Gastroesophageal sphincter (tissue), 4 donors: Measurements from ENCODE around the gene MKLN1. TPM values are rescaled to one million over a fixed set of nuclear protein-coding genes. Genes with fewer than 3 reads are reported as not detected.

Experiments used
- ATAC-seq: fragments of 150-250 bp; one replicate; pipeline ENCODE4 v1.9.1; 2016; ENCODE audit warnings: mild to moderate bottlenecking, moderate library complexity
- H3K27ac ChIP-seq, 4 donors: fragments of 200-600 bp; sonication (generic) in 3 of 4; 1 replicate in 3 of 4; 2 replicates in 1 of 4; pipeline ENCODE4 v1.5.1; 2016 to 2019
- H3K27me3 ChIP-seq: fragments of 200-600 bp; sonication (generic); one replicate; pipeline ENCODE4 v1.5.1; 2019
- H3K36me3 ChIP-seq, 2 donors: fragments of 200-600 bp; sonication (generic); one replicate each; pipeline ENCODE4 v1.5.1; 2019; ENCODE audit warnings: control low read depth in 1 of 2
- H3K4me1 ChIP-seq, 3 donors: fragments of 200-600 bp; sonication (generic); 1 replicate in 2 of 3; 2 replicates in 1 of 3; pipeline ENCODE4 v1.5.1; 2016 to 2019; ENCODE audit warnings: control low read depth in 2 of 3
- H3K4me3 ChIP-seq, 2 donors: fragments of 200-600 bp; sonication (generic); one replicate each; pipeline ENCODE4 v1.5.1; 2019; ENCODE audit warnings: mild to moderate bottlenecking in 1 of 2, moderate library complexity in 1 of 2
- H3K9me3 ChIP-seq, 3 donors: fragments of 200-600 bp; sonication (generic); one replicate each; pipeline ENCODE4 v1.5.1; 2017 to 2019; ENCODE audit warnings: control low read depth in 2 of 3
- EP300 ChIP-seq: sonication (generic); formaldehyde crosslinking; IDR thresholded peaks from one replicate; pipeline ENCODE4 v1.6.1; 2017; ENCODE audit warnings: antibody characterized with exemption, mild to moderate bottlenecking
- POLR2A ChIP-seq, 2 donors: fragments of 450-650 bp; IDR thresholded peaks; one replicate each; pipeline ENCODE4 v1.6.1; 2017; ENCODE audit warnings: antibody characterized with exemption in 2 of 2, mild to moderate bottlenecking in 2 of 2, moderate library complexity in 1 of 2
- POLR2AphosphoS5 ChIP-seq: sonication (generic); formaldehyde crosslinking; IDR thresholded peaks from one replicate; pipeline ENCODE4 v1.6.1; 2017; ENCODE audit warnings: antibody characterized with exemption
- WGBS, 2 donors: methylation state at CpG; one replicate each; pipeline ENCODE4 v1.1.5; 2018; ENCODE audit warnings: low coverage in 1 of 2; 5-methylcytosine and 5-hydroxymethylcytosine counted together
- total RNA-seq, 4 donors: library from RNA; depleted of rRNA; stranded (reverse); fragments of >200 nt; gene quantifications; one replicate each; pipeline ENCODE4 v1.1.0, GENCODE V29; 2016
- TF ChIP-seq, protein P1 (sequence below), 4 experiments: fragments of 200-600 bp in 2 of 4; fragments of 450-650 bp in 2 of 4; sonication (generic) in 1 of 4; IDR thresholded peaks; one replicate each; pipeline ENCODE4 v1.5.1; 2017 to 2019; ENCODE audit warnings: antibody characterized with exemption in 4 of 4, mild to moderate bottlenecking in 2 of 4, moderate library complexity in 2 of 4

Gene MKLN1
- total RNA-seq, 4 donors from 2014 or later = 40.4 to 82.8 (median 58.6) TPM

- Histone ChIP-seq H3K27ac (no peak overlapping the region), H3K9me3 (no peaks in the 10 kb centered on the region), H3K4me3 (no peak overlapping the region), H3K27me3 (no peaks in the 10 kb centered on the region), H3K36me3 (no peaks in the 10 kb centered on the region), H3K4me1 (peaks cover 0 to 40% (median 0%) of the 10 kb centered on the region in 3 donors)
- ATAC-seq = no peak
- TF ChIP-seq, protein P1, sequence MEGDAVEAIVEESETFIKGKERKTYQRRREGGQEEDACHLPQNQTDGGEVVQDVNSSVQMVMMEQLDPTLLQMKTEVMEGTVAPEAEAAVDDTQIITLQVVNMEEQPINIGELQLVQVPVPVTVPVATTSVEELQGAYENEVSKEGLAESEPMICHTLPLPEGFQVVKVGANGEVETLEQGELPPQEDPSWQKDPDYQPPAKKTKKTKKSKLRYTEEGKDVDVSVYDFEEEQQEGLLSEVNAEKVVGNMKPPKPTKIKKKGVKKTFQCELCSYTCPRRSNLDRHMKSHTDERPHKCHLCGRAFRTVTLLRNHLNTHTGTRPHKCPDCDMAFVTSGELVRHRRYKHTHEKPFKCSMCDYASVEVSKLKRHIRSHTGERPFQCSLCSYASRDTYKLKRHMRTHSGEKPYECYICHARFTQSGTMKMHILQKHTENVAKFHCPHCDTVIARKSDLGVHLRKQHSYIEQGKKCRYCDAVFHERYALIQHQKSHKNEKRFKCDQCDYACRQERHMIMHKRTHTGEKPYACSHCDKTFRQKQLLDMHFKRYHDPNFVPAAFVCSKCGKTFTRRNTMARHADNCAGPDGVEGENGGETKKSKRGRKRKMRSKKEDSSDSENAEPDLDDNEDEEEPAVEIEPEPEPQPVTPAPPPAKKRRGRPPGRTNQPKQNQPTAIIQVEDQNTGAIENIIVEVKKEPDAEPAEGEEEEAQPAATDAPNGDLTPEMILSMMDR (IDR thresholded peaks at IDR 0.05) = no peak
- TF ChIP-seq EP300 = no peak
- no peak for TF ChIP-seq POLR2A (IDR thresholded peaks at IDR 0.05)
- no peak for TF ChIP-seq POLR2AphosphoS5
- WGBS, 2 donors = 82 to 94% methylated on average over 2 of the region's 2 CpGs
Measured at GRCh38 chr7:131384286-131384635, 56.6 kb downstream of the MKLN1 start.

- Histone ChIP-seq H3K36me3 (no peaks in the 10 kb centered on the region), H3K27ac (no peak overlapping the region), H3K27me3 (no peaks in the 10 kb centered on the region), H3K4me3 (no peak overlapping the region), H3K4me1 (peaks cover 0 to 40% (median 0%) of the 10 kb centered on the region in 3 donors), H3K9me3 (no peaks in the 10 kb centered on the region)
- TF ChIP-seq POLR2A (IDR thresholded peaks at IDR 0.05) (no peak), EP300 (no peak)
- TF ChIP-seq, protein P1 (IDR thresholded peaks at IDR 0.05) = no peak
- WGBS, 2 donors = 72 to 74% methylated on average over 7 to 8 of the region's 8 CpGs
- no peak for ATAC-seq
Measured at GRCh38 chr7:131385039-131385605, 57.4 kb downstream of the MKLN1 start.

DNA sequence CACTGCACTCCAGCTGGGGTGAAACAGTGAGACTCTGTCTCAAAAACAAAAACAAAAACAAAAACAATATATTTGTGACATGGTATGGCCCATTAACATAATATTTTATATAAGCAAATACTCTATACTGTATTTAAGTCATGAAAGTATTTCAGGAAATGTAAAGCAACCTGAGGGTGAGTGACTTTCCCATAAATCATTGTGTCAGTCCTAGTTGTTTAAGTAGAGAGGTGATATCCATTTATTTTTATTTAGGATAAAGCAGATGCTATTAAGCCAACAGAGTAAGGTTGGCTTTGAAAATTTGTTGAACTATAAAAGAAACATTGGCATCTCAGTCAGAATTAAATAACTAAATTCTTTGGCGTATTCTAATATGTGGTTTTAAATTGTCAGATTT, 60.5 kb downstream of the MKLN1 start:
- Histone ChIP-seq H3K9me3 (no peaks in the 10 kb centered on the region), H3K27me3 (no peaks in the 10 kb centered on the region), H3K36me3 (no peaks in the 10 kb centered on the region), H3K4me3 (no peak overlapping the region), H3K27ac (no peak overlapping the region), H3K4me1 (peaks cover 0 to 41% (median 0%) of the 10 kb centered on the region in 3 donors)
- WGBS, 2 donors = 92 to 100% methylated on average over 1 of the region's 1 CpG
- TF ChIP-seq POLR2AphosphoS5 (no peak), POLR2A (IDR thresholded peaks at IDR 0.05) (no peak), EP300 (no peak)
- TF ChIP-seq, protein P1 (IDR thresholded peaks at IDR 0.05) = no peak
- no peak for ATAC-seq

DNA sequence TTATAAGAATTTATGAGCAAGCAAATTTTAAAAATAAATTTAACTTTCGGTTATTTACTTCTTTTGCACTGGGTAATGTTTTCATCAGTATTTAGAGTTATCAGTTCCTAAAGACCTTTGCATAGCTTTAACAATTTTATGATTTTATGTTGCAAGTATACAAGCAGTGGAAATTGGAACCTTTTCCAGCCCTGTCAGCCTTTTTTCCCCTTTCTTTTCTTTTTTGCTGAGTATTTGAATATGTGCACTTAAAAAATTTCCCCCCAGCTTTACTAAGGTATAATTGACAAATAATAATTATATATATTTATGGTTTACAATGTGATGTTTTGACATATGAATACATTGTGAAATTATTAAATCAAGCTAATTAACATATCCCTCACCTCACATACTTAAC, 62.6 kb downstream of the MKLN1 start:
- no peaks in the 10 kb centered on the region for H3K9me3 ChIP-seq
- WGBS, 2 donors = 89 to 100% methylated on average over 1 of the region's 1 CpG
- H3K4me3 ChIP-seq = no peak overlapping the region
- TF ChIP-seq, protein P1 (IDR thresholded peaks at IDR 0.05) = no peak
- TF ChIP-seq POLR2A (IDR thresholded peaks at IDR 0.05) (no peak), POLR2AphosphoS5 (no peak), EP300 (no peak)
- H3K4me1 ChIP-seq = peaks cover 0 to 28% (median 0%) of the 10 kb centered on the region in 3 donors
- no peaks in the 10 kb centered on the region for H3K27me3 ChIP-seq
- H3K36me3 ChIP-seq = peaks cover 0 to 4% of the 10 kb centered on the region in 2 donors
- ATAC-seq = no peak
- no peak overlapping the region for H3K27ac ChIP-seq

- H3K36me3 ChIP-seq = peaks cover 0 to 4% of the 10 kb centered on the region in 2 donors
- no peaks in the 10 kb centered on the region for H3K9me3 ChIP-seq
- TF ChIP-seq POLR2AphosphoS5 (no peak), POLR2A (IDR thresholded peaks at IDR 0.05) (no peak), EP300 (no peak)
- TF ChIP-seq, protein P1 (IDR thresholded peaks at IDR 0.05) = no peak
- no peak overlapping the region for H3K4me3 ChIP-seq
- peaks cover 0 to 19% (median 0%) of the 10 kb centered on the region in 3 donors for H3K4me1 ChIP-seq
- H3K27ac ChIP-seq = no peak overlapping the region
- H3K27me3 ChIP-seq = no peaks in the 10 kb centered on the region
- WGBS, 2 donors = 82% methylated on average over 2 of the region's 2 CpGs
- ATAC-seq = no peak
Measured at GRCh38 chr7:131391145-131391544, 63.5 kb downstream of the MKLN1 start.
